ENCODE data around the gene PIK3R3. TPM values are rescaled to one million over a fixed set of nuclear protein-coding genes. Genes with fewer than 3 reads are reported as not detected.
"Not testable (repeated sequence)": the region's sequence is repeated elsewhere in the genome, so short reads cannot be mapped to it uniquely, and the experiment has no call there.

Gene PIK3R3
- total and polyA plus RNA-seq, 7 donors = 6.7 to 24.2 (median 17.4) TPM

GRCh38 chr1:46057781-46058180, 74.6 kb downstream of the PIK3R3 start:
- Histone ChIP-seq H3K9me3 (no peaks in the 10 kb centered on the region), H3K4me1 (no peaks in the 10 kb centered on the region), H3K27me3 (ENCODE audit: insufficient read depth in 3 of 3, low read length in 2 of 3) (no peaks in the 10 kb centered on the region), H3K27ac (no peak overlapping the region), H3K4me3 (no peak overlapping the region), H3K36me3 (ENCODE audit: insufficient read depth in 1 of 2, low read depth in 1 of 2) (peaks cover 0 to 53% of the 10 kb centered on the region in 2 donors)
- intact Hi-C loops (cut with DNase I) = no loop called here
- 91 to 95% (median 94%) methylated on average over 3 of the region's 3 CpGs for WGBS, 3 donors
- no peak for TF ChIP-seq CTCF (IDR thresholded peaks at IDR 0.05)
- ATAC-seq (no peak), DNase-seq (no peak)

GRCh38 chr1:46057215-46057614, 75.2 kb downstream of the PIK3R3 start:
- ATAC-seq; H3K4me1 ChIP-seq; H3K27ac ChIP-seq; H3K4me3 ChIP-seq; intact Hi-C loops (cut with DNase I); H3K9me3 ChIP-seq; H3K27me3 ChIP-seq (ENCODE audit: insufficient read depth in 3 of 3, low read length in 2 of 3); DNase-seq: not testable (repeated sequence)
- WGBS, 3 donors = 91 to 94% (median 93%) methylated on average over 4 of the region's 4 CpGs
- peaks cover 0 to 53% of the 10 kb centered on the region in 2 donors for H3K36me3 ChIP-seq (ENCODE audit: insufficient read depth in 1 of 2, low read depth in 1 of 2)

GRCh38 chr1:46056325-46056724, 76.1 kb downstream of the PIK3R3 start:
- ATAC-seq (no peak), DNase-seq (no peak)
- Histone ChIP-seq H3K27me3 (ENCODE audit: insufficient read depth in 3 of 3, low read length in 2 of 3) (no peaks in the 10 kb centered on the region), H3K4me1 (no peaks in the 10 kb centered on the region), H3K36me3 (ENCODE audit: insufficient read depth in 1 of 2, low read depth in 1 of 2) (peaks cover 0 to 46% of the 10 kb centered on the region in 2 donors), H3K4me3 (no peak overlapping the region), H3K9me3 (no peaks in the 10 kb centered on the region), H3K27ac (no peak overlapping the region)
- TF ChIP-seq CTCF (IDR thresholded peaks at IDR 0.05) = no peak
- WGBS, 3 donors = 96 to 98% (median 97%) methylated on average over 5 of the region's 5 CpGs
- intact Hi-C loops (cut with DNase I) = no loop called here

GRCh38 chr1:46053734-46054133, 78.7 kb downstream of the PIK3R3 start:
- H3K27me3 ChIP-seq (ENCODE audit: insufficient read depth in 3 of 3, low read length in 2 of 3) = no peaks in the 10 kb centered on the region
- no peak for DNase-seq
- intact Hi-C loops (cut with DNase I) = no loop called here
- H3K36me3 ChIP-seq (ENCODE audit: insufficient read depth in 1 of 2, low read depth in 1 of 2) = peaks cover 0 to 37% of the 10 kb centered on the region in 2 donors
- H3K27ac ChIP-seq = no peak overlapping the region
- 85 to 90% (median 89%) methylated on average over 2 of the region's 2 CpGs for WGBS, 3 donors
- H3K4me3 ChIP-seq = no peak overlapping the region
- H3K4me1 ChIP-seq = no peaks in the 10 kb centered on the region
- TF ChIP-seq CTCF (IDR thresholded peaks at IDR 0.05) = no peak
- H3K9me3 ChIP-seq = no peaks in the 10 kb centered on the region
- ATAC-seq = no peak

- no peak for TF ChIP-seq CTCF (IDR thresholded peaks at IDR 0.05)
- Histone ChIP-seq H3K27me3 (ENCODE audit: insufficient read depth in 3 of 3, low read length in 2 of 3) (no peaks in the 10 kb centered on the region), H3K4me1 (peaks cover 42% of the 10 kb centered on the region), H3K36me3 (ENCODE audit: insufficient read depth in 1 of 2, low read depth in 1 of 2) (peaks cover 0 to 33% of the 10 kb centered on the region in 2 donors), H3K4me3 (no peak overlapping the region), H3K27ac (no peak overlapping the region), H3K9me3 (no peaks in the 10 kb centered on the region)
- intact Hi-C loops (cut with DNase I) = no loop called here
- WGBS, 3 donors = 91 to 97% (median 93%) methylated on average over 5 of the region's 5 CpGs
- ATAC-seq = no peak
- DNase-seq = no peak
Measured at GRCh38 chr1:46044116-46044515, 88.3 kb downstream of the PIK3R3 start.

Measured in psoas muscle (tissue), 8 donors.